ENCODE data around the gene PRRT1. TPM values are rescaled to one million over a fixed set of nuclear protein-coding genes. Genes with fewer than 3 reads are reported as not detected.

PRRT1 gene
- 1 to 10 TPM; 2.0 to 3.0 TPM for total RNA-seq
- polyA plus RNA-seq (2013, experiment 1 of 2), result 5.9 TPM
- 5.8 TPM for polyA plus RNA-seq (2013, experiment 2 of 2)
- long read RNA-seq, experiment 1, transcript PRRT1-205 (3 exons, 2,782 nt), result major isoform, 5 of 7 reads
- long read RNA-seq, experiment 1, partial matches to known transcripts, result 0 of 7 reads
- long read RNA-seq, experiment 1, other reads (novel, unspliced or antisense), result 1 of 7 reads
- long read RNA-seq, experiment 2, partial matches to known transcripts, result 0 of 1 reads
- long read RNA-seq, experiment 2, other reads (novel, unspliced or antisense), result 1 of 1 reads
- long read RNA-seq, experiment 3, partial matches to known transcripts, result 0 of 1 reads
- long read RNA-seq, experiment 3, other reads (novel, unspliced or antisense), result 1 of 1 reads
- long read RNA-seq, experiment 4, result 0 reads

- Histone ChIP-seq H3K27ac (ENCODE audit: low read depth, low read length) (no peak within 1 kb of the TSS), H3K36me3 (ENCODE audit: control insufficient read depth, insufficient read depth, low read length) (peaks cover 17% of the 10 kb centered on the region), H3K4me1 (ENCODE audit: control insufficient read depth, insufficient read depth, low read length) (peaks cover 11% of the 10 kb centered on the region), H3K4me3 (ENCODE audit: low read length) (peak within 1 kb of the TSS; percentile 98), H3K9ac (ENCODE audit: extremely low read depth, low read length, poor library complexity, severe bottlenecking) (peak within 1 kb of the TSS; percentile 94), H3K9me3 (ENCODE audit: control insufficient read depth, low read length) (peaks cover 1% of the 10 kb centered on the region), H3K27me3 (ENCODE audit: control insufficient read depth, insufficient read depth, low read length, poor library complexity, severe bottlenecking) (no peaks in the 10 kb centered on the region)
- Mint-ChIP-seq H3K4me1 (peaks cover 45% of the 10 kb centered on the region), H3K27ac (peak within 1 kb of the TSS; percentile 98), H3K36me3 (ENCODE audit: low read depth) (peaks cover 18% of the 10 kb centered on the region), H3K27me3 (ENCODE audit: insufficient read depth) (peaks cover 32% of the 10 kb centered on the region), H3K9me3 (no peaks in the 10 kb centered on the region), H3K4me3 (peak within 1 kb of the TSS; percentile 97)
- DNase-seq, result peak; percentile 67
- TF ChIP-seq CTCF (conservative IDR thresholded peaks at IDR 0.05), result no peak
- WGBS, 2 experiments (ENCODE audit: insufficient coverage in 1 of 2, insufficient read length in 1 of 2), result 32 to 33% methylated on average over 3 to 13 of the region's 24 CpGs
These were observed at the start of gene PRRT1 for GRCh38 chr6:32151863-32152768. Gene PRRT1, minus strand, starts transcription at chr6:32151939. Its CDS starts 112 bp downstream, at chr6:32151827.

- H3K9me3 Mint-ChIP-seq, result no peaks in the 10 kb centered on the region
- Histone ChIP-seq H3K9me3 (ENCODE audit: control insufficient read depth, low read length) (no peaks in the 10 kb centered on the region), H3K36me3 (ENCODE audit: control insufficient read depth, insufficient read depth, low read length) (no peaks in the 10 kb centered on the region), H3K9ac (ENCODE audit: extremely low read depth, low read length, poor library complexity, severe bottlenecking) (no peak overlapping the region), H3K27me3 (ENCODE audit: control insufficient read depth, insufficient read depth, low read length, poor library complexity, severe bottlenecking) (no peaks in the 10 kb centered on the region), H3K4me3 (ENCODE audit: low read length) (no peak overlapping the region), H3K27ac (ENCODE audit: low read depth, low read length) (no peak overlapping the region), H3K4me1 (ENCODE audit: control insufficient read depth, insufficient read depth, low read length) (no peaks in the 10 kb centered on the region)
- no peak overlapping the region for H3K4me3 Mint-ChIP-seq
- no peaks in the 10 kb centered on the region for H3K36me3 Mint-ChIP-seq (ENCODE audit: low read depth)
- DNase-seq, result no peak
- H3K4me1 Mint-ChIP-seq, result no peaks in the 10 kb centered on the region
- TF ChIP-seq CTCF (conservative IDR thresholded peaks at IDR 0.05), result no peak
- WGBS, 2 experiments (ENCODE audit: insufficient coverage in 1 of 2, insufficient read length in 1 of 2), result 80 to 89% methylated on average over 1 to 13 of the region's 13 CpGs
- peaks cover 26% of the 10 kb centered on the region for H3K27me3 Mint-ChIP-seq (ENCODE audit: insufficient read depth)
- no peak overlapping the region for H3K27ac Mint-ChIP-seq
These were observed 49.2 kb upstream of the PRRT1 start for GRCh38 chr6:32200711-32201475.

GRCh38 chr6:32198866-32199265 is 47.1 kb upstream of the PRRT1 start:
- Mint-ChIP-seq H3K9me3 (no peaks in the 10 kb centered on the region), H3K27me3 (ENCODE audit: insufficient read depth) (peaks cover 11% of the 10 kb centered on the region), H3K36me3 (ENCODE audit: low read depth) (no peaks in the 10 kb centered on the region), H3K4me3 (no peak overlapping the region), H3K4me1 (peaks cover 7% of the 10 kb centered on the region), H3K27ac (no peak overlapping the region)
- TF ChIP-seq CTCF (conservative IDR thresholded peaks at IDR 0.05), result no peak
- WGBS, 2 experiments (ENCODE audit: insufficient coverage in 1 of 2, insufficient read length in 1 of 2), result 91 to 94% methylated on average over 15 to 17 of the region's 17 CpGs
- no peaks in the 10 kb centered on the region for H3K4me1 ChIP-seq (ENCODE audit: control insufficient read depth, insufficient read depth, low read length)
- H3K9ac ChIP-seq (ENCODE audit: extremely low read depth, low read length, poor library complexity, severe bottlenecking), result no peak overlapping the region
- no peaks in the 10 kb centered on the region for H3K9me3 ChIP-seq (ENCODE audit: control insufficient read depth, low read length)
- no peaks in the 10 kb centered on the region for H3K36me3 ChIP-seq (ENCODE audit: control insufficient read depth, insufficient read depth, low read length)
- no peak overlapping the region for H3K27ac ChIP-seq (ENCODE audit: low read depth, low read length)
- H3K4me3 ChIP-seq (ENCODE audit: low read length), result no peak overlapping the region
- no peak for DNase-seq
- H3K27me3 ChIP-seq (ENCODE audit: control insufficient read depth, insufficient read depth, low read length, poor library complexity, severe bottlenecking), result no peaks in the 10 kb centered on the region

Measured in endodermal cell (in vitro differentiated cells).